Stimulated activated CD8-positive, alpha-beta memory T cell treated with anti-CD3 and anti-CD28 coated beads, Interleukin-12 subunit alpha, Interleukin-12 subunit beta, amount 100 ng/mL, for 24 hours (primary cell): Measurements from ENCODE around the gene DLG5.

ENCODE experiments used
- DNase-seq: peaks from one replicate; pipeline ENCODE4 v3.0.0-alpha.2; 2020; ENCODE audit errors: extremely low read depth

The DLG5 gene

DNA sequence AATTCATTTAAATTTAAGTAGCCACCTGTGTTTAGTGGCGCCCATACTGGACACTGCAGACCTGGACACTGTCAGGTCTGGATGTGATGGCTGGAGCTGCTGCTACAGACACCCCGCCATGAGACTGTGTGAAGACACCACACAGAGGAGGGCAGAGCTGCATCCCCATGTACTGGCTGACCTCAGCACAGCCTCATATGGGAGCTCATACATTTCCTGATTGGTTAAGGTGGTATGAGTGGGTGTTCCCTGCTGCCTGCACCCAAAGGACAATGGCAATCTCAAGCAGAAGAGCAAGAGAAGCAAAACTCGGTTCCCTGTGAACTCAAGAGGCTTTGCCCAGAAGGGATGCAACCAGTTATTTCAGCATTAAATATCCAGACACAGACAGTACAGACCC is 60.0 kb downstream of the DLG5 start:
- DNase-seq, result no peak

DNA sequence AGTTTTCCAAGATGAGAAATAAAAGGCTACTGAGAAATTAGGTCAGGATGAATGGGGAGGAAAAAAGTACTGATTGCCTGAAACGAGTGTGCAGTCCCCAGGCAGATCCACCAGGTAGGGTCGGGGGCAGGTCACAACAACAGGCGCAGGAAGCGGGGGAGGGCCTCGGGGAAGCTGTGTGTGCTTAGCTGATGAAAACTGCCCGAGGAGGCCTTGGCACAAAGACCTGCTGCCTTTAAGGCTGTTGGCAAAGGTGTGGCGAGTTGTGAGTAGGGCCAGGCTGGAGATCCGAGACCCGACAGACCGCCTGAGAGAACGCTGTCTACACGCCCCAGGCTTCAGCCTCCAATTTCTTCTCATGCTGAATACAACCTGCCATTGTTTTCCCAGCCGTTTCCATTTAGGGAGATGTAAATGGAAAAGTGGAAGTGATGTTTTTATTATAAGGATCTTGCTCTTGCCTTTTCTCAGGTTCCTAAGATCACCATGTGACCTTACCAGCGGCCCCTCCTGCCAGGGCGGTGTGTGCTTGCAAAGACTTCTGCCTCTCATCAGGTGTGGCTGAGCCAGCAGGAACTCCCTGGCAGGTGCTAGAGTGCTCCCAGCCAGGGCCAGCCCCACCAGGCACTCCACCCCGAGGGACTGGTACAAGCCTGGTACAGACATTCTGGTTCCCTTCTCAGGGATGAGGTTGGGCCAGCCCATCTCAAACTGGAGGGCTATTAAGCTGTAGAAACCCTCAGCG is 60.8 kb downstream of the DLG5 start:
- no peak for DNase-seq

DNA sequence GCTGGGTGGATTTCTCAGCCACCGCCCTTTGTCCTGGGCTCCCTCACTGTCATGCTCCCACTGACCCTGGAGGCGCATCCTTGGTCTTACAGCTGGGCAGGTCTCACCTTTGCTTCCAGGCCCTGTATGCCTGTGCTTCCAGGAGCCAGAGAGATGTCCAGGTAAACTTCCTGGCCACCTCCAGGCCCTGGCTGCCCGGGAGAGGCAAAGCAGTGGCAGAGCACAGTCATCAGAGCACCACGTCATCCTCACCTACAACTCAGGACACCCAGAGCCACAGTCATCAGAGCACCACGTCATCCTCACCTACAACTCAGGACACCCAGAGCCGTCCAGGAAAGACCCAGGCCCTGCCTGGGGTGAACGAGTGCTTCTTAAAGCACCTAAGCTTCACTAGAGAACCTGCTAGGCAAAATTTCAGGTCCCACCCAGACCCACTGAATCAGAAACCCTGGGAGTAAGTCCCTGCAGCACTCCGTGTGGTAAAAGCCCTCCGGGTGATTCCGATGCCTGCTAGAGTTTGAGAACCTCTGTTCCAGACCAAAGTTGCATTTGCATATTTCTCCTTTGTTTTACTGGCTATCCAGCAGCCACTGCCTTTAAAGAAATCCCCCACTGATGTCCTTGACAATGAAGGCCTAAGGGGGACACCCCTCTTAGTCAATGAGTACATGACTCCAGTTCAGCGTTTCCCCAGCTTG is 62.3 kb downstream of the DLG5 start:
- DNase-seq, result no peak

DNA sequence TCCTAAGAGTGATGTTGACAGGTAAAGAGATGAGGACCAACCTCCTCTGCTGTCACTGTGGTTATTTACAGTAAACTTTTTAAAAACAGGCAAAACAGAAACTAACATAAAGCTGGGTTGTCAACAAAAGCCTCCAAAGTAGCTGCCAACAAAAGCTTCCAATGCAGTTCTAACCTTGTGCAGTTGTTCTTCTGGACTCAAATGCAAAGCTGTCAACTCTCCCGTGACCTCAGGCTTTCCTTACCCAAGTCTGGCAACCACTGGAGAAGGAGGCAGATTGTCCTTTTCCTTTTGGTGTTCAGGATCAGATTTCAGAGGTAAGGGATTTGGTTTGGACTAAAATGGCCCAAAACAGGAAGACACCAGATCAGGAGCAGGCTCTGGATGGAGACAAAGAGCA is 63.1 kb downstream of the DLG5 start:
- no peak for DNase-seq

DNA sequence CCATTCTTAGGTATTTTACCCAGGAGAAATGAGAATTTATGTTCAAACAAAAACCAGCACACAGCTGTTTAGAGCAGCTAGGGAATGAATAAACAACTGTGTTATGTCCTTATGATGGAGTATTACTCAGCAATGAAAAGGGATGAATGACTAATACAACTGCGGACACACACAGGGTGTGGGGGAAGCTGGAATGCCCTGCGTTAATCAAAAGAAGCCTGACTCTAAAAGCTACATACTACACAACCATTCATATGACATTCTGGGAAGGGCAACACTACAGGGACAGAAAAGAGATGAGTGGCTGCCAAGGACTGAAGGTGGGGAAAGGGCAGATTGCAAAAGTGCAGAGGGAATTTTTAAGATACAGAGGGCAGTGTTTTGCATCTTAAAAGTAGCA is 64.0 kb downstream of the DLG5 start:
- no peak for DNase-seq

DNA sequence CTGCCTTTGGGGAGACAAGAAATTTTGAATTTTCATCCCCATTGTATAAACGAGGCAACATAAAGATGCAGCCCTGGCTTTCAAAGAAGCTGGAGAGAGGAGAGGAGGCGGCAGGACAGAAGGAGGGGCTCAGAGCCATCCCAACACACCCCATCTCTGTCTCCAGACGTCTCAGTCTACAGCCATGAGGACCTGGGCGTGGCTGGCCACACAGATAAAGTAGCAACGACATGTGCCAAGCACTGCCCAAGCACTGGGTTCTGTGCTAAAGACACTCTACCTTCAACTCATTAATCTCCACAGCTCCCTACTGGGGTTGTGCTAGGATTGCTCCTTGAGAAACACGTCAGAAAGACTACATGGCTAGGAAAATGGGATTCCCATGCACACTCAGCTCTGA is 65.2 kb downstream of the DLG5 start:
- no peak for DNase-seq

DNA sequence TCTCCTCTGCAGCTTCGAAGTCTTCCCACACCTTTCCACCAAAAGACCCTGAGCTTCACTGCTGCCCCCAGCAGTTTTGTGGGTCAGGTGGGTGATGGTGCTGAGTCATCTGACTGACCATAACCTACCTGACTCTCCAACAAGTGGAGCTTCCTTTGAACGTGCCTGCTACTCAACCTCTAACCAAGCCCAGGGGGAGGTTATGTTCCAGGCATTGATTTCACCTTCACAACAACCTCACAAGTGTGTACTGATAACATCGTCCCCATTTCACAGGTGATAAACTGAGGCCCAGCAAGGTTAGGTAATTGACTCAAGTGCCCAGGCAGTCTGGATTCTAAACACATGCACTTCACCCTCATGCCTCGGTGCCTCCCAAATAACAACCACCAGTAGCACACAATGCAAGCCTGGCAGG is 66.7 kb downstream of the DLG5 start:
- no peak for DNase-seq

DNA sequence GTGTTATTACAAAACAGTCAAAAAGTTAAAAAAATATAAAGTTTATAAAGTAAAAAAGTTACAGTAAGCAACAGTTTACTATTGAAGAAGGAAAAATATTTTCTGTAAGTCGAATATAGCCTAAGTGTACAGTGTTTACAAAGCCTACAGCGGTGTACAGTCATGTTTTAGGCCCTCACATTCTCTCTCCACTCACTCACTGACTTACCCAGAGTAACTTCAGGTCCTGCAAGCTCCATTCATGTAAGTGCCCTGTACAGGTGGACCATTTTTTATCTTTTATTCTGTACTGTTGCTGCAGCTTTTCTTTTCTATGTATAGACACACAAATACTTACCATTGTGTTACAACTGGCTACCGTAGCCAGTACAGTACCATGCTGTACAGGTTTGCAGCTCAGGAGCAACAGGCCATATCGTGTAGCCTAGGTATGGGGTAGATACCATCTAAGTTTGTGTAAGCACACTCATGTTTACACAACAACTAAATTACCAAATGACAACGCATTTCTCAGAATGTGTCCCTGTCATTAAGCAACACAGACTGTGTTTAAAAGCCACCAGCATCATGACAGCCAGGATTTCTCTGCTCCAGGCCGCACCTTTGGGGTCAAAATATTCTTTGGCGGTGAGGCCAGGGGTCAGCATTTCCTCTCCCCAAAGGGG is 67.2 kb downstream of the DLG5 start:
- DNase-seq, result no peak

DNA sequence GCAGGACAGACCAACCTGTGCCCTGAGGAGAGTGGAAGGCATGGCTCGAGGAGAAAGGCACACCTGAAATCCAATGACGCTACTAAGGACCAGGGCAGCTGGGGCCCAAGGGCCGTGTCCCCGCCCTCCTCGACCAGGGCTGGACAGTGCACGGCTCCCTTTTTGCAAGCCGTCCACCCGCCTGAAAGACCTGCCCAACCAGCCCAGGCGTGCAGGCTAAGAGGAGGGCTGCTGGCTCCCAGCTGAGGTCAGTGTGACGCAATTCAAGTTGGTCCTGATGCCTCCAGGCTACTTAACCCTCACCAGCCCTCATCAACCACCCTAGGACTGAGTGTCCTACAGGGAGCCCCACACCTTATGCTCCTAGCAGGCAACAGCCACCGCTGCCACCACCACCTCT is 69.3 kb downstream of the DLG5 start:
- no peak for DNase-seq

DNA sequence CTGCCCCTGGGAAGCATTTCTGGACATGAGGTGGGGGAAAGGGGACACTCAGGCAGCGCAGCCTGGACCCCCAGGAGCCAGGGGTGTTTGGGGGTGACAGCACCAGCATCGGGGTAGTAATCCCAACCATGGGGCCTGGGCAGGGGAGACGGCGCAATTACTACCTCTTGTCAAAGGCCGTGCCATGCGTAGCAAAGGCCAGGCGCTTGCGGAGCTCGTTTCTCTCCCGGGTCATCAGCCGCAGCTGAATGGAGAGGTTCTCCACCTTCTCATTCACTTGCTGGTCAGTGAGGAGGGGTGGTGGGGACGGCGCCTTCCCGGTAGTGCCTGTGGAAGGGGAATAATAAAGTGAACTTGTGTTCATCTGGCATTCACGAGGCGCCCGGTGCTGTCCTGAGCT is 70.0 kb downstream of the DLG5 start:
- no peak for DNase-seq

DNA sequence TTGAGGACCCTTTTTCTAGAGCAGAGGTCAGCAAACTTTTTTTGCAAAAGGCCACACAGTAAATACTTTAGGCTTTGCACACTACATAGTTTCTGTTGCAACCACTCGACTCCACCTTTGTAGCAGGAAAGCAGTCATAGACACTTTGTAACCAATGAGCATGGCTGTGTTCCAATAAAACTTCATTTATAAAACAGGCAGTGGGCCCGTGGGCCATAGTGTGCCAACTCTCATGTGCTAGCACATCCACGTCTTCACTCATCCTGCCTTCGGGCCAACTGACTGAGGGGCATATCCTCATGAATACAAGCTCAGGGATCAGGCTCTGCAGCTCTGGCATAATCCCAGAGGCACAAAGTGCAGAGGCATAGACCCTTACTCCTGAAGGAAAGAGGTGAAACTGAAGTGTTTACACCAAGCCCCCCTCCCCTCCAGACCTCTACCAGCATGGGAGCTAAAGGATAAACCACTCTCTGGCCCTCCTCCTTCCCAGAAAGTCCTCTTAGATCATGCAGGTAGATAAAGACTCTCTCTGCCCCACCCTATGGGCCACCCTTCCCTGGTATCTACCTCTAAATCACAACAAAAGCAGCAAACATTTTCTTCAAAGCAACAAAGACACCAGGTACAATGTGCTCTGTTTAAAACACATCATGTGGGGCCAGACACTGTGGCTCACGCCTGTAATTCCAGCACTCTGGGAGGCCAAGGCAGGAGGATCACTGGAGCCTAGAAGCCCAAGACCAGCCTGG is 71.0 kb downstream of the DLG5 start:
- DNase-seq, result no peak

DNA sequence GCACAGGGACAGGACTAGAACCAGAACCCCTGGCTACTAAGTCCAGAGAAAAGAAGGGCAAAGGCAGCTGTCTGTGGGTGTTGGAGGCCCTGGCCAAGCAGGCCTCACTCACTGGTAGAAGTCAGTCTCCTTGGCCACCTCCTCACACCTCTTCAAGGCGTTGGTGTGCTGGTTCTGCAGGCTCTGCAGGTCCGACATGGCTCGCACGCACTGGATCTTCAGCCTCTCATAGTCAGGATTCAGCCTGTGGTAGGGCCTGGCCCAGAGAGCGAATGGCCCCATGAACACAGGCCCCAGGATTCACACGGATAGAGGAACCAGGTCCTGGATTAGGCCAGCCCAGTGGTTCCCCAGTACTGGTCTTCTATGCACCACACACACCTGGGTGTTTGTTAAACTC is 72.4 kb downstream of the DLG5 start:
- DNase-seq, result no peak

DNA sequence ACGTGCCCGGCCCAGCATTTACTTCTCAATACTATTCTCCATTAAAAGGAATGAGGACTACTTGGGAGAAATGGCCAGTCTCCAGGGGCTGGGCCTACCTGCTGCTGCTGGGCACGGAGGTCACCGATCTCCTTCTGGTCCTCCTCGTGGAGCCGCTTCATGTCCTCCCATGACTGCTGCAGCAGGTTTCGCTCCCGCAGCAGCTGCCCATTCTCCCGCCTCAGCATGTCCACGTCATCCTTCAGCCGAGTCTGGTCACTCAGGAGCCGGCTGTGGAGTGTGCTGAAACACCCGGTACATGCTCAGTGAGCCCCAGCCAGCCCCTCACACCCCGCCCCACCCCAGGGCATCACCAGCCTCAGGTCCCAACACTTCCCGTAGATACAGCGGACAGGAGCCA is 73.3 kb downstream of the DLG5 start:
- no peak for DNase-seq

DNA sequence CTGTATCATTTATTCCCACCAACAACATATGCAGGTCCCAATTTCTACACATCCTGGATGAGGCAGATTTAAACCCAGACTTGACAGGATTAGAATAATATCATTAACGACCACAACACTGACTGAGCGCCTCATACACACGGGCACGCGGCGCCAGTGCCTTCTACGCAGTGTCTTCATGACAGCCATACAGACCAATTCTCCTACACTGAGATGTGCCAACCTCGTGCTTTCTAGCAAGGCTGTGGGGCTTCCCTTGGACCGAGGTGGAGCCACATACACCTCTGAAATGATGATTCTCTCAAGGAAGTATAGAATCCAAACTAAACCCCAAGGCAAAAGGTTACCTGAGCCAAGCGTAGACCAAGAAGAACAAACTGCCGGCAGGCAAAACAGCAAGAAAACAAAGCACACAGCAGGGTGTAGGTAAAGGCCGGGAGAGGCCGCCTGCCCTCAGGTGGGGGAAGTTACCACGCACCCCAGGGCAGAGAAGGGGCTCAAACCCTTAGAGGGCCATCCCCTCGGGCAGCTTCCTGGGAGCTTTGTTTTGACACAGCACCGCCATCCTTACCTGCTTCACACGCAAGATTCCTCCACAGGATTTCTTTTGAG is 75.8 kb downstream of the DLG5 start:
- no peak for DNase-seq

DNA sequence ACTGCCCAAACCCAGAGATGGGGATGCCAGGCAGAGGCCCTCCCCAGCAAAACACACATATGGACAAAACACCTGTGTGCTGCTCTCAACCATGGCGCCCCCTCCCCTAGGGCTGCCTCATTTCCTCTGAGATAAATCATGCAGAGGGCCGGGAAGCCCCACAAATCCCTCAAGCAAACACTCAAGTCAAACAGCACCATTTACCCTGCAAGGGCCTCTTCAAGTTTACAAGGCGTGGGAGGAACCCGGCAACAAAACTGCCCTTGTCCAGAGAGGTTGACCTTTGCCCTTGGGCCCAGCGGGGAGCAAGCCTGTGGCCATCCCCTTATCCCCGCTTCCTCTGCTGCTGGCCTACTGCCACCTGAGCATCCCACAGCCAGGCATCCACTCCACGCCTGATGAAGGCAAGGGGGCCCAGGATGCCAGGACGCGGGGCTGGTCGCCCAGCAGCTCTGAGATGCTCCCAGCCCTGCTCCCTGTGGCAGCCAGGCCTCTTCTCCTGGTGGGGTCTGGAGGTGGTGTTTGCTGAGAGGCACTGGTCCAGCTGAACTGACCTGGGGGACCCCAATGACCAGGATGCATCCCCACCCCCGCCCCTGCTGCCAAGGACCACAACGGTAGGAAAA is 77.4 kb downstream of the DLG5 start:
- DNase-seq, result no peak

DNA sequence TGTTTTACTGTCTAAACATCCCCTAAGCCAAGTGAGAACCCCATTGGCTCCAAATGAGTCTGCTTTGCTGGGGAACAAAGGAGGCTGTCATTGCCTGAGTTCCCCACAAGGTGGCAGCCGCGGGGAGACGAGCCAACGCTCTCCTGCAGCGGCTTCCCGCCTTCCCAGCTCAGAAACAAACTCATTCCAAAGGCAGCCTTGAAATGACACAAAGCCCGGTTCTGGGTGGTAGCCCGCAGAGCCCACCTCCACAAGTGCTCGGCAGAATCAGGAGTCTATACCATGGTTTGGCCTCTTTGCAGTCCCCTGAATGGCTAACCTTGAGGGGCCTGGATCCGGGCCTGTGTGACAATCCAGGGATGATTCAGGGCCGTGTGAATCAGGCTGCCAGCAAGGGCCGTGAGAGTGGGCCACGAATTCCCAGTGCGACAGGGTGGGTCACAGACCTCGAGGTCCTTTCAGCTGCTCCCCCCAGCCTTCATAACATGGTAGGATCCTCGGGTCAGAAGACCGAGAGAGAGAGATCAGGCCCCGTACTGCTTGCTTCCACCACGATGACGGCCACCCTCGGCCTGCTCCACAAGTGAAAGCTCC is 79.7 kb downstream of the DLG5 start:
- DNase-seq, result no peak

DNA sequence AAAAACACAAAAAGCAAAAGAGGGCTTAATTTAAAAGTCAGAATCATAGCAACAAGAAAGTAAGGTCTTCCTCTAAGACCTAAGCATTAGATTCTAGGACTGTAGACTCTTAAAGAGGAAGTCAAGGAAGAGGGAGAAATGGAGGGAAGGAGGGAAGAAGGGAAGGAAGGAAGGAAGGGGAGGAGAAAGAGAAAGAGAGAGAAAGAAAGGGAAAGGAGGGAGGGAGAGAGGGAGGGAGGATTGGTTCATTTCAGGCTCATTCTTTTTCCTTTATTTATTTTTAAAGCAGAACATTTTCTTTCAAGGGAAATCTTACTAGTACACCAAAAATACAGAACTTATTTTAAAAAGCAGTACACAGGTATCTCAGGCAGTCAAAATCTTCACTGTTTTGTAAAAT is 81.1 kb downstream of the DLG5 start:
- no peak for DNase-seq

DNA sequence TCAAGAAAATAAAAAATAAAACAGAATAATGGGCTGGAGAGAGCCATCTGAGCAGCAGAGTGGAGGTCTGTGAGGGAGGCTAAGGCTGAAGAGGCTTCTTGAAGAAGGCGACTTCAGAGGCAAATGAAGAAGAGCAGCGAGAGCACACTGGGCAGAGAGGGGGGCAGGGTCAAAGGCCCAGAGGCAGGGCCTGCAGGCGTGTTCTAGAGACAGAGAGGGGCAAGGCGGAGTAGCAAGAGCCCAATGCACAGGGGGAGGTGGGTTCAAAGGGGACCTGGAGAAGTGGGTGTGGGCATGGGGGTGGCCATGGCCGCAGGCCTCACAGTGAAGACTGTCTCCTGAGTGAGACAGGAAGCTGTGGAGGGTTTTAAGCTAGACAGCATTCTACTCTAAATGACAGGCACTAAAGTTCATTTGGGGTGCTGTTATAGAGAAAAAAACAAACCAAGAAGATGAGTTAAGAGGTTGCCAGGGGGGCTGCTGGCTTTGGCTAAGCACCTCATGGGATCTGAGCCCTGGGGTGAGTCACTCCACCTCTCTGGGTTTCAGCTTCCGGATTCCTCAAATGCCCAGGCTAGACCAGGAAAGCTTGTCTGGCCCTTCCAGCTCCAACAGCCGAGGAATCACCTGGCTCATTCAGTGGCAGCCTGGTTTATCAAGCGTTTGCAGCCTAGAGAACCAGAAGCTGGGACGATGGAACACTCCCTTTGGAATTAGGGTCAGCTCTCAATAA is 81.7 kb downstream of the DLG5 start:
- no peak for DNase-seq

DNA sequence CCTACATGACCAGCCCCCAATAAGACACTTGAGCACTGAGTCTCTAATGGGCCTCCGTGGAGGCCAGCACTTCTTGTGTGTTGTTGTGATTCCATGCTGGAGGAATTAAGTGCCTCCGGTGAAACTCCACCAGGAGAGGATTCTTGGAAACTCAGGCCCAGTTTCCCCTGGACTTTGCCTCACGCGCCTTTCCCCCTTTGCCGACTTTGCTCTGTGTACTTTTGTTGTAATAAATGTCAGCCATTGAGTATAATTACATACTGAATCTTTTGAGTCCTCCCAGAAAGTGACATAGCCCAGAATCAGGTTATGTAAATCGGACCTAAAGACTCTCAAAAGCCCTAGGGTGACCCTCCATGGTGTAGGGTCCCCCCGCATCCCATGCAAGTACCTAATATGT is 82.4 kb downstream of the DLG5 start:
- DNase-seq, result no peak

DNA sequence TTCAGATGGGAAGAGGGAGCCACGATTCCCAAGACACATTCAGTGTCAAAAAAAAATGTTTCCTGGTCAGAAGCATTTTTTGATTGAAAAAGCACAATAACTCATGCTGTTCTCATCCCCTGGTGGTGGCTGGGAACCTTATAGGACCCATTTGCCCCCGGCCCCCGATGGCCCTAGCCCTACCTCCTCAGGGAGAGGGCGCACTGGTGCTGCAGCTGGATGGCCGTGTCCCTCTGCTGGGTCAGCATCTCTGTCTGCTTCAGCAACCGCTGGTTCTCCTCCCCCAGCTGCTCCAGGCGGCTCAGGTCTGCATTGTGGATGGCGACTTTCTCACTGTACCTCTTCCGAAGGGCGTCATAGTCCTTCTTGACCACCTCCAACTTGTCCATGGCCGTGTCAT is 83.3 kb downstream of the DLG5 start:
- no peak for DNase-seq
